Measurements from ENCODE around the gene ZMYND19.
"Not testable (repeated sequence)": the region's sequence is repeated elsewhere in the genome, so short reads cannot be mapped to it uniquely, and the experiment has no call there.

ZMYND19 gene

DNA sequence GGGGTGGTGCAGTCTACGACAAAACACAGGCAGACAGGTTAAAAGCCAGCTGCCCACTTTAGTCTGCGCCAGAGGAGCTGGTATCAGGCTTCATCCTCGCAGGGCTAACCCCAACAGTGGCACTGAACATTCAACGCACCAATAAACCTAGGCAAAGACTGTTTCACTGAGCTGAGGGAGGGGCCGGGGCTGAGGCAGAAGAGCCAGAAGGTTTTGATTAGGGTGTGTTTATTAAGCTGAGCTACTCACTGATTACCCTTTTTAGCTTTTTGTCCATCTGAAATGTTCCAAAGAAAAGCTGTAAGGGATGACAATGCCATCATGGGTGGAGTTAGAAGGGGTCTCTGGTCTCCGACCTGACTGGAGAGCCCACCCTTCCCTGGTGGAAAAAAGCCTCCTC, 1.4 kb downstream of the ZMYND19 start:
- DNase-seq (ENCODE audit: low spot score): no peak

DNA sequence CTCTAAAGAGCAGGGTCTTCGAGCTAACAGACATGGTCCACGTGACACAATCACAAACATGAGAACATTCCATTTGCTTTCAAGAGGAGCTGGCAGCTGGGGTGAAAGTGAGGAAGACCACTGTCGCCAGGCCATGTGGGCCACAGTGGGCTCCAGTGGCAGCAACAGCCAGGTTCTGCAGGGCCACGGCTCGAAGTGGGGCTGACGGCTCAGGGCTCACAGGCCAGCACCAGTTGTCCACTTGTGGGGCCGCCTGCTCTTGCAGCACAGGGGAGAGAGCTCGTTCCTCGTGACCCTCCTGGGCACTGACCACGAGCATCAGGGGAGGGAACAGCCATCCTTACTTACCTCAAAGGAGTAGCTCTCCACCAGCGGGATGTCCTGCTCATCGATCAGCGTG, 2.0 kb downstream of the ZMYND19 start:
- DNase-seq (ENCODE audit: low spot score): no peak

DNA sequence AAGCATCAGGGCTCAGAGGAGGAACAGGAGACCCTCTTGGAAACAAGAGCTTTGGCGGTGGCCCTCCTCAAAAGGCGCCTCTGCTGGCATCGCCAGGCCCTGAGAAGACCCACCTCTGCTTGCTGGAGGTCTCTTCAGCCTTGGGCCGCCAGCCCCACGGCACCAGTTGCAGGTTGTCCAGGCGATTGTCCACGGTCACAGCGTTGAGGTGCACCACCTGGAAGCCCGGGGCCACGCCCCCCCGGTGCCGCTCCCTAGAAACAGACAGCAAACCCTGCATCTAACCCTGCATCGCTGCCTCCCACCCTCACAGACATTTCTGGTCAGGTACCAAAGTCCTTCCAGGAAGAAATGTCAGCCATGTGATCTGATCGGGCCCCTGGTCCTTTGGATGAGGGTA, 3.5 kb downstream of the ZMYND19 start:
- DNase-seq (ENCODE audit: low spot score): no peak

DNA sequence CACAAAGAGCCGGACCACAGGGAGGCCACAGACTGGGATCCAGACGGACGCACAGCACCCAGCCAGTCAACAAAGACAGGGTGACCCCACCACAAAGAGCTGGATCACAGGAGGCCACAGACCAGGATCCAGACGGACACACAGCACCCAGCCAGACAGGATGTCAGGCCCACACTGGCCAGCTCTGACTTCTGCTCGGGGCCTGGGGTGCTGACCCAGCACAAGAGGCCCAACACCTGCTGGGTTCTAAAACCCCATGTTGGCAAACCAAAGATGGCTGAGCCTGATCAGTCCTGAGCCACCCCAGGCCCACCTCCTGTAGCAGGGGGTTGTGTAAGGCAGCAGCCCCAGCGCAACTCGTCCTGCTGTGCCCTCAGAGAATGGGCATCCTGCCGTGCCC, 6.4 kb downstream of the ZMYND19 start:
- no peak for DNase-seq (ENCODE audit: low spot score)

DNA sequence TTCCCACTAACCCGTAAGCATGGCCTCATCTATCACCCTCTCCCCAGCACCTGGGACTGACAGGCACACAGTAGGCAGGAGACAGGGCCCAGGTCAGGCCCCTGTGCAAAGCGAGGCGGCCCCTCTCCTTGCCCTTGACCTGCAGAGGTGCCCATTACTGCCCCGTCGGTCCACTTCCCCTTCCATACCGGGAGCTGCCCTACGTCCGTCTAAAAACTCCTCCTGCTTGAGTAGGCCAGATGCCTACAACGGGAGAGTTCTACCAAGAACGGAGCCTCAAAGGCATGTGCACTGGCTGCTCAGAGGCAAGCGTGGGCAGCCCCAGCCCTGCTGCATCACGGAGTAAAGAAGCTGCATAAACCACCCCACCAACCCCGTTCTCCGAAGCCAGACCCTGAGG, 7.0 kb downstream of the ZMYND19 start:
- no peak for DNase-seq (ENCODE audit: low spot score)

DNA sequence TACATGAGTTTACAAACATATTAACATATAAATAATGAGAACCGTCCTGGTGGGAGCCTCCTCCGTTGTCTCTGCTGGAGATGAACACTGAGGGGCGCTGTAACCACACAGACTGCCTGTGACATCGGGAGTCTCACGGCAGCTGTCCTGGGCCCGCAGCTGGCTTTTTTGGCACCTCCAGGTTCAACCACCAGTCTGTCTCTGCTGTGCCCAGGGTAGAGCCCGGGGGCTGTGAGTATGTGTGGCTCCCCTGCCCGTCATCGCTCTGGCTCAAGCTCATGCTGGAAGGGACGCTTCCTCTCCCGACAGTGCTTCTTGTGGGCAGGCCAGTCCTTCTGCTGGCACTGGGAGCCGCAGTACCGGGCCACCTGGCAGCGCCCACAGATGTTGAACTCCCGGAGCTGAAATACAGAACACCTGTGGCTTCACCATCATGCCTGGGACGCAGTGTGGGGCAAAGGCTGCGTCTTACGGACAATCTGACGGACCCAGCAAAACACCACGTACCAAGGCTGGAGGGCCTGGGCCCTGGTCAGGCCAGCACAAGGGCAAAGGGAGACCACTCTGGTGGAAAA, 7.9 kb downstream of the ZMYND19 start:
- DNase-seq (ENCODE audit: low spot score): peak; percentile 50

DNA sequence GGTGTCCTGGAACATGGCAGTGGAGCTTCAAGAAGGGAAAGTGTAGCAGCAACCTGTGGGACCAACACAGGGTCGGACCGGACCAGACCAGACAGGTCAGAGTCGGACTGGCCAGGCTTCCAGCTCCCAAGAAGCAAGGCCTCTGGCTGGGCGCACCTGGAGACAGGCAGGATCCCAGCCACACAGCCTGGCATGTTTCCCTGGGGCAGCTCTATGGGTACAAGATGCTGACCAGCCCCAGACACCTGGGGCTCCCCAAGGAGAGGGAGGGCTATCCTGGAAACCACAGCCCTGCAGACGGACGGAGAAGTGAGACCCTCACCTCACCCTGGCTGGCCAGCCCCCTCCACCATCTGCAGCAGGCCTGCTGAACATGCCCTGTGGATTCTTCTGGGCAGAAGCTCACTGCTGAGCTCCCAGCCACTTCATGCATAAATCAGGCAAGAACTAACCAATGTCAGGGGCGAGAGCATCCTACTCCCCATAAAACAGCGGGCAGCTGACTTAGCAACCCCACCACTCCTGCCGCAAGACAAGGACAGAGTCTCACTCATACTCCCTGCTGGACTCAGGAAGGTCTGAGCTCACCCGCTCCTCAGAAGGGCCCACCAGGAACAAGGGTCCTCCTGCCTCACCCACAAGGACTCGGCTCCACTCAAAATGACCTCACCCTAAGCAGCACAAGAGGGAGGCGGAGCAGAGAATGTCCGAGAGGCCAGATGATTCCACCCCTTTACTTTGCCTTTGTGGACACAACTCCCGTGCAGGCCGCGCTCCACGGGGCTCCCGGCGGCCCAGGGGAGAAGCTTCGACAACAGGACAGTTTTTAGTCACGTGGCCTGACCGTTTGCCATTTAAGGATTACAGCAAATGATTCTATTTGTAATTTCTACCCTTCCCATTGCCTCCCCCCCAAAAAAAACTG, 8.7 kb downstream of the ZMYND19 start:
- no peak for DNase-seq (ENCODE audit: low spot score)

DNA sequence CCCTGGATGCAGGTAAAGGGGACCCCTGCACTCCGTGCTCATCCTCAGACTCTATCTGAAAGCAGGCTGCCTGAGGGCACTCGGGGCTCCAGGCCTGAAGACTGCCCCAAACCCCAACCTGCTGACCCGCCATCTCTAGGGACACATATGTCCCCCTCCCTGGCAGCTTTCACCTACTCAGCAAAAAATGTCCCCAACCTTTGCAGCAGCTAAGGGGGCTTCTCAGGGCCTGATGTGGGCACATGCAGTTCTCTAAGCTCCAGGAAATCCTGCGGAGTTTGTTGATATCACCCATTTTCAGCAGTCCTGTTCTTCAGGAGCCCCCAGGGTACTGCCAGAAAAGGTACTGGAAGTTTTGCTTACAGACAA, 9.4 kb downstream of the ZMYND19 start:
- no peak for DNase-seq (ENCODE audit: low spot score)

DNA sequence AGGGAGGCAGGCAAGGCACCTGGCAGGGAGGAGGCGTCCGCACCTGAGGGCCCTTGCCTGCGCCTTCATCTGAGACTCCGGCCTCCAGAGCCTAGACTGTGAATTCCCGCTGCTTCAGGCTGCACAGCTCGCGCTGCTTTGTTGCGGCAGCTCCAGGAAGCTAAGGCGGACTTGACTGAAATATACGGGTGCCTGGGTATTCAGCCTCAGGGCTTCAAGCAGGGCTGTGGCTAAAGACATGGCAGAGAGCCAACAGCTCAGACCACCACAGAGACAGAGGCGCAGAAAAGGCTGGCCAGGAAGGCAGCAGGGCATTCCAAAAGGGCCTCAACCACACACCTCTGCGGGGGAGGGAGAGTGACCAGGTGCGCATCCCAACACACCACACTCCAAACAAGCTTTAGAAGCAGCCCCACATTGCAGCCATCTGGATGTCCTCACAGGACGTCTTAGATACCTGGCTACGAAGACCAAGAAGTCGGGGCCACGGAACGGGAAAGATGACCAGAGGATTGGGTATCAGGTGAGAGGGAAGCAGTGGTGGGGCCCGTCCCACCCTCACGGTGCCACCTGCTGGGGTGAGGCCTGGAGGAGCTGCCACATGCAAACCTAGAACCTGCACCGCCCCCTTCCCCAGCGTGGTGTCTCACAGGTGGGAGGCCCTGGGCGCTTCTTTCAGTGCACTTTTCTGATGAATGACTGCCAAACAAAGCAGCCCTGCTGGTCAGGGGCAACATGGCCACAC, 9.9 kb downstream of the ZMYND19 start:
- no peak for DNase-seq (ENCODE audit: low spot score)

DNA sequence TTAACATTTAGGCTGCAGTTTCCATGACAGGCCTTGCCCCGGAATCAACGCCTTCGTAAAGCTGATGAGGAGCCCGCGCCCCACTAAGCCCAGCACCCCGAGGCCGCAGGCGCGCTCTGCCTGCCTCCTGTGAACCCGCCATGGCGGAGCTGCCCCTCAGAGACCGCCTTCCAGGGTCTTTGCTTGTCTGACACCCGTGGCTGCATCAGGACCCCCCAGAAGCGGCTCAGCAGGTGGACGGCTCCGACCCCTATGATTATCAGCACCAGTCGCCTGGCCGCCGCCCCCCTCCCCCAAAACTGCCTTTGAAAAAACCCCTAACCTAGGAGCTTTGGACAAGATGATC, 11.1 kb downstream of the ZMYND19 start:
- no peak for DNase-seq (ENCODE audit: low spot score)

DNA sequence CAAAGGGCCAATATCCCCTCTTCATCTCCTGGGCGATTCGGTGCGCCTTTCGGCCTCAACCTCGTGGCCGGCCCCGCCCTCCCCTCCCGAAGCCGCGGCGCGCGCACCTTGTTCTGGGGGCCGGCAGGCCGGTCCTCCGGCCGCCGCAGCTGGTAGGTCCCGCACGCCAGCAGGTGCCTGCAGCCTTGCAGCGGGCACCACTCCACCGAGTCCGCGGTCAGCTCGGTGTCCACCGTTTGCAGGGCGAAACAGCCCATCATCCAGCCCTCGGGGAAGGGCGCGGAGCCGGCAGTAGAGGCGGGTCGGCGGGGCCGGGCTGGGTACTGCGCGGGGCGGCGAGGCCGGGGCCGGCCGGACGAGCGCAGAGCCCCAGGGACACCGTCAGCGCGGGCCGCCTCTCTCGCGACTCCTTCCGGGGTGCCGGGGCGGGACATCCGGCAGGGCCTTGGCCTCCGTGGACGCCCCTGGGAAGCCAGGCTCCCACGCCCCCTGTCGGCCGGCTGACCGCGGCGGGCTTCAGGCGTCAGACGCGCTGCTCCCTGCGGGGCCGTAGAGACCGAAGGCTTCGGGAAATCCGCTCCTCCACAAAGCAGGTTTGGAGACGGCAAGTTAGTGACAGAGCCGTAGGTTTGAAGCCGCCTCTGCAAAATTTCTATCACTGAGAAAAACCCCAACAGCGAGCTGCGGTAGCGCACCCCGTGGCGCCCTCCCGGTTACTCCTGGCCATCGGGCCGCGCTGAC, 11.6 kb downstream of the ZMYND19 start, which contains the start of gene DPH7:
Gene DPH7 (minus strand): TSS at position 408 of the 741 bp plus-strand sequence. CDS start 148 bp downstream, at position 260.
- peak; percentile 99 for DNase-seq (ENCODE audit: low spot score)

DNA sequence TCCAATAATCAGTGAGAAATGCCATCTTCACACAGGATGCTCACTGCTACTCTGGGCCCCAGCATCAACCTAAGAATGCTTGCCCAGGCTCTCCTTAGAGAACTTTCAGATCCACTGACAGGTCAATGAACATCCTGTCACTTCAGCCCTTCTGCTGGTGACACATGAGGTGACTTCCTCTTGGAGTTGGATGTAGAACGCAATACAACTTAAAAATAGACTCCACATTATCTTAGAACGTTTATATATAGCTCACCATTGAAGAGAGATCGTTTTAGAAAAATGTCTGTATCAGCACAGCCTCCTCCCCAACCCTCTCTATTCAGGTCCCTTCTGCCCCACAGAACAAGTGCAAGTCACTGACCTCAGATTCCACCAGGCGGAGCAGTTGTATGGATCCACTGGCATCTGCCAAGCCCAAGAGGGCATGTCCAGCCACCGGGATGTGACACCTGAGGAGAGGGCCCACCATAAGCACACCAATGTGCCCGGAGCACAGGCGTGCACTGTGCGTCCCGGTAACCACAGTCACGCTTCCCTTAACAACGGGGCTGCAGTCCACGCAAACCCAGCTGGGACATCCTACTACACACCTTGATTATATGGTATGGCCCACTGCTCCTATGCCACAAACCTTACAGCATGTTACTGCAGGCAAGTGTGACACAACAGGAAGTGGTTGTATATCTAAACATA, 14.4 kb downstream of the ZMYND19 start:
- no peak for DNase-seq (ENCODE audit: low spot score)

DNA sequence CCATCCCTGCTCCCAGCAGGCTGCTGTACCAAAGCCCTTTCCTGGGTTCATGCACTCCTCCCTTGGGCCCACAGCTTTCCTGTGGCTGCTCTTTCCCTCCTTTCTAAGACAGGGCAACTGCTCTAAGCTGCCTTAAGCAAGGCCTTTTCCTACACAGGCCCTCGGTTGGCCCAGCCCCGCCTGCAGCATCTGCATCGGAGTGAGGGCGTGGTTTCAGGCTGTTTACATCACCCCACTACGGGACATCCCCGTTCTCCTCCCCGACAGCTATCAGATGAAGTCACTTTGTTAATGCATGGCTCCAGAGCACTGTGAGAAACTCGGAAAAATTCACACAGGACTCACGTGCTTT, 15.0 kb downstream of the ZMYND19 start:
- no peak for DNase-seq (ENCODE audit: low spot score)

DNA sequence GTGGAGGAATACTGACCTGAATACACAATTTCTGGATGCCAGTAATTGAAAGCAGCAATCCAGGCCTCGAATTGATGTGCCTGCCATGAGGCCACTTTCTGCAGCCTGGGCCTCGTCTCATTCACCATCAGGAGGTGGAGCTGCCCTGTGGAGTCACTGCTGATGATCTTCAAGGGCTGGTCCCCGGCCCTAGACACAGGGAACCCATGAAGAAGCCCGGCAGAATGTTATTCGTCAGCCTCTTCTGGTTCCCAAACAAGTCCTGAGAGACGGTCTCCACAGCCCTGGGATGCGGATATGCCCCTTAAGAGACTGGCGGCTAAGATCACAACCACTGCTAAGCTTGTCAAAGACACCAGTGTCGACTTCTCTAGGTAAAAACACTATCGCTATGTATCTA, 16.1 kb downstream of the ZMYND19 start:
- DNase-seq (ENCODE audit: low spot score): no peak

DNA sequence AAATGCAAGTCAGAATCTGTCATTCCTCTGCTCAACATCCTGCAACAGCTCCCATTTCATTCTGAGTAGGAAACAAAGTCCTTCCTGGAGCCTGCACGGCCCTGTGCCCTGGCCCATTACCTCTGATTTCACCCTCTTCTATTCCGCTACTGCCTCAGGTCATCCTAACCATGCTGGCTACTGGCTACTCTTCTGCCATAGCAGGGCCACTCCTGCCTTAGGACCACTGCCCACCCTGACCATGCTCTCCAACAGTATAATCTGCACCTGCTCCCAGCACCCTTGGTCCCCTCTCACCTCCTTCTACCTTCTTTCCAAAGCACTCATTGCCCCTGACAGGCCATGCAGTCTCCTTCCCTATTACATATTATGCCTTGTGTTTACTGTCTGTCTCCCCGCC, 19.7 kb downstream of the ZMYND19 start:
- no peak for DNase-seq (ENCODE audit: low spot score)

DNA sequence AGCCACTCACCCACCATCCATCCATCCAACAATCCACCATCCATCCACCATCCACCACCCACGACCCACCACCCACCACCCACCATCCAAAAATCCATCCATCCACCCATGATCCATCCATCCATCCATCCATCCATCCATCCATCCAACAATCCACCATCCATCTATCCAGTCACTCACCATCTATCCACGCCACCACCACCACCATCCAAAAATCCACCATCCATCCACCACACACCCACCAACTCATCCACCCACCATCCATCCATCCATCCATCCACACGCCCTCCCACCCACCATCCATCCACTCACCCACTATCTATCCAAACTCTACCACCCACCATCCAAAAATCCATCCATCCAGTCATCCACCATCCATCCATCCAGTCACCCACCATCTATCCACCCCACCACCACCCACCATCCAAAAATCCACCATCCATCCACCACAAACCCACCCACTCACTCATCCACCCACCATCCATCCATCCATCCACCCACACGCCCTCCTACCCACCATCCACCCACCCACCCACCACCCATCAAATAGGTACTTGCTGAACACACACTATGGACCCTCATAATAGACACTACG, 20.6 kb downstream of the ZMYND19 start:
- DNase-seq (ENCODE audit: low spot score): no peak

DNA sequence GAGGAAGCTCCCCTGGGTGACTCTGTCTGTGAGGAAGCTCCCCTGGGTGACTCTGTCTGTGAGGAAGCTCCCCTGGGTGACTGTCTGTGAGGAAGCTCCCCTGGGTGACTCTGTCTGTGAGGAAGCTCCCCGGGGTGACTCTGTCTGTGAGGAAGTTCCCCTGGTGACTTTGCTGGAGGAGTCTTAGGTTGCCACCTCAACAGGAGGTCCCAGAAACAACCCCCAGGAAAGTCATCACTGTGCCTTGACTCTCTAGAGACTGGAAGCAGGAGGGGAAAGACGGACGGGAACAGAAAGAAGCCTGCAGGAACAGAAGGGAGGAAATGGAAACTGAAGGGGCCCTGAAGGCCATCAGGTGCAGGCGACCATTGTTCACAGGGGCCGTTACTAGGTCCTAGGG, 21.9 kb downstream of the ZMYND19 start:
- not testable (repeated sequence) for DNase-seq (ENCODE audit: low spot score)

DNA sequence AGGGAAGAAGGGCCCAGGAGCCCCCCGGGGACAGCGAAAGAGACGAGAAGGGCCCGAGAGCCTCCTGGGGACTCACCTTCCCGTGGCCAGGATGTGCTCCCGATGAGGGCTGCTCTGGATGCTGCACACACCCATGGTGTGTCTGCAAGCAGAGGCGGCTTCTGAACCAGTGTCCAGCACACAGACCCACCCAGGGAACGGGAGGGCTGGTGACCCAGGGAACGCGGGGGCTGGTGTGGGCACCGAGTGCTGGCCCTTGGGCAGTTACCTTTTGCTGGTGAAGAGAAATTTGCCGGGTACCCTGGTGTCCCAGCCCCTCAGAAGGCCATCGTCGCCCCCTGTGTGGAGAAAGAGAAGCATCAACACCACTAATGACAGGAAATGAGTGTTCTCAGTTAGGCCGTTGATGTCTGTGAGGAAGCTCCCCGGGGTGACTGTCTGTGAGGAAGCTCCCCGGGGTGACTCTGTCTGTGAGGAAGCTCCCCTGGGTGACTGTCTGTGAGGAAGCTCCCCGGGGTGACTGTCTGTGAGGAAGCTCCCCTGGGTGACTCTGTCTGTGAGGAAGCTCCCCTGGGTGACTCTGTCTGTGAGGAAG, 25.4 kb downstream of the ZMYND19 start:
- no peak for DNase-seq (ENCODE audit: low spot score)

DNA sequence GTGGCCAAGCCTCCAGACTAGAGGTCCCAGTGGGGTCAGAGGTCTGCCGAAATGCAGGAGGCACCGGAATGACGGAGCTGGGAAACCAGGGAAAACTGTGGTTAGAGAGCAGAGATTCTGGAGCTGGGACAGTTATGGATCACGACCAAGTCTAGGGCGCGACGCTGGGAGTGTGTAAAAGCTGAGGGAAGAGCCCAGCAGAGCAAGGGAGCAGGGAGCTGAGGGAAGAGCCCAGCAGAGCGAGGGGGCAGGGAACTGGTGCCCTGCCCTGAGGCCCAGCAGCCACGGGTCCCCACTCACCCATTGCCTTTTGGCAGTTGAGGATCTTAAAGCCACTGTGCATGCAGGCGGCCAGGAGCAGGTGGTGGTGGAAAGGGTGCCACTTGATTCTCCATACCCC, 26.2 kb downstream of the ZMYND19 start:
- no peak for DNase-seq (ENCODE audit: low spot score)

DNA sequence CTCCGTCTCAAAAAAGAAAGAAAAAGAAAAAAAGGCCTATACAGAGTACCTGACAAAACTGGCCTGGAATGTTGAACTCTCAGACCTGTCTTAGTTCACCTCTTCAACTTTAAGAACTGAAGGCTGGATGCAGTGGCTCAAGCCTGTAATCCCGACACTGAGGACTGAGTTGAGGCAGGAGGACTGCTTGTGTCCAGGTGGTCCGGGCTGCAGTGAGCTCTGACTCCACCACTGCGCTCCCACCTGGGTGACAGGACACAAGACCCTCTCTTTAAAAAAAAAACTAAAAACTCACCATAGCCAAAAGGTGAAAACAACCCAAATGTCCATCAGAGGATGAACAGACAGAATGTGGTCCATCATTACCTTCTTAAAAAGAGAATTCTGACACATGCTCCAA, 32.2 kb downstream of the ZMYND19 start:
- no peak for DNase-seq (ENCODE audit: low spot score)

Measured in iPS-NIHi11 (cell line).